ENCODE measurements around the gene PLCB4. TPM values are rescaled to one million over a fixed set of nuclear protein-coding genes. Genes with fewer than 3 reads are reported as not detected.

The PLCB4 gene
- total RNA-seq, 1 experiment from 2014 or later: 12.9 TPM

- peaks cover 6% of the 10 kb centered on the region for H3K36me3 Mint-ChIP-seq (ENCODE audit: insufficient read depth, unreplicated experiment)
- H3K4me3 Mint-ChIP-seq (ENCODE audit: low read depth, unreplicated experiment): no peak overlapping the region
- H3K9me3 Mint-ChIP-seq (ENCODE audit: low read depth, unreplicated experiment): peaks cover 5% of the 10 kb centered on the region
- no peak overlapping the region for H3K27ac Mint-ChIP-seq (ENCODE audit: unreplicated experiment)
- H3K27me3 Mint-ChIP-seq (ENCODE audit: unreplicated experiment): no peaks in the 10 kb centered on the region
- TF ChIP-seq CTCF (IDR thresholded peaks at IDR 0.05; ENCODE audit: unreplicated experiment): no peak
- DNase-seq: no peak
- H3K4me1 Mint-ChIP-seq (ENCODE audit: low read depth, unreplicated experiment): no peaks in the 10 kb centered on the region
- BruUV-seq (replicated peaks): no TSS peak
- CTCF ChIA-PET: no interaction called here
- intact Hi-C loops (cut with micrococcal nuclease; ENCODE audit: unreplicated experiment): no loop called here
These were observed 9.0 kb upstream of the PLCB4 start for GRCh38 chr20:9059931-9060330.

- no TSS peak for BruUV-seq (replicated peaks)
- DNase-seq: no peak
- H3K27ac Mint-ChIP-seq (ENCODE audit: unreplicated experiment): no peak overlapping the region
- intact Hi-C loops (cut with micrococcal nuclease; ENCODE audit: unreplicated experiment): no loop called here
- no peak overlapping the region for H3K4me3 Mint-ChIP-seq (ENCODE audit: low read depth, unreplicated experiment)
- TF ChIP-seq CTCF (IDR thresholded peaks at IDR 0.05; ENCODE audit: unreplicated experiment): no peak
- peaks cover 5% of the 10 kb centered on the region for H3K4me1 Mint-ChIP-seq (ENCODE audit: low read depth, unreplicated experiment)
- H3K9me3 Mint-ChIP-seq (ENCODE audit: low read depth, unreplicated experiment): peaks cover 5% of the 10 kb centered on the region
- peaks cover 6% of the 10 kb centered on the region for H3K36me3 Mint-ChIP-seq (ENCODE audit: insufficient read depth, unreplicated experiment)
- H3K27me3 Mint-ChIP-seq (ENCODE audit: unreplicated experiment): no peaks in the 10 kb centered on the region
- CTCF ChIA-PET: no interaction called here
These were observed 7.5 kb upstream of the PLCB4 start for GRCh38 chr20:9061434-9061833.

GRCh38 chr20:9062066-9062465 lies 6.8 kb upstream of the PLCB4 start:
- no peak overlapping the region for H3K4me3 Mint-ChIP-seq (ENCODE audit: low read depth, unreplicated experiment)
- peaks cover 8% of the 10 kb centered on the region for H3K4me1 Mint-ChIP-seq (ENCODE audit: low read depth, unreplicated experiment)
- no peak for DNase-seq
- H3K36me3 Mint-ChIP-seq (ENCODE audit: insufficient read depth, unreplicated experiment): peaks cover 6% of the 10 kb centered on the region
- no peak for TF ChIP-seq CTCF (IDR thresholded peaks at IDR 0.05; ENCODE audit: unreplicated experiment)
- H3K9me3 Mint-ChIP-seq (ENCODE audit: low read depth, unreplicated experiment): peaks cover 5% of the 10 kb centered on the region
- intact Hi-C loops (cut with micrococcal nuclease; ENCODE audit: unreplicated experiment): no loop called here
- no peak overlapping the region for H3K27ac Mint-ChIP-seq (ENCODE audit: unreplicated experiment)
- BruUV-seq (replicated peaks): no TSS peak
- CTCF ChIA-PET: no interaction called here
- no peaks in the 10 kb centered on the region for H3K27me3 Mint-ChIP-seq (ENCODE audit: unreplicated experiment)

GRCh38 chr20:9066191-9066590 lies 2.7 kb upstream of the PLCB4 start:
- no peak for DNase-seq
- Mint-ChIP-seq H3K9me3 (ENCODE audit: low read depth, unreplicated experiment) (peaks cover 5% of the 10 kb centered on the region), H3K27ac (ENCODE audit: unreplicated experiment) (no peak overlapping the region), H3K36me3 (ENCODE audit: insufficient read depth, unreplicated experiment) (peaks cover 29% of the 10 kb centered on the region), H3K27me3 (ENCODE audit: unreplicated experiment) (no peaks in the 10 kb centered on the region), H3K4me3 (ENCODE audit: low read depth, unreplicated experiment) (no peak overlapping the region), H3K4me1 (ENCODE audit: low read depth, unreplicated experiment) (peaks cover 17% of the 10 kb centered on the region)
- CTCF ChIA-PET: no interaction called here
- BruUV-seq (replicated peaks): no TSS peak
- intact Hi-C loops (cut with micrococcal nuclease; ENCODE audit: unreplicated experiment): loop anchor here (5.0 kb wide), 1 partner anchor 214 kb away; no protein-coding TSS in a partner anchor
- no peak for TF ChIP-seq CTCF (IDR thresholded peaks at IDR 0.05; ENCODE audit: unreplicated experiment)
